Astrocyte (in vitro differentiated cells and primary cell): ENCODE data around the gene IL17C.

Source experiments
- CTCF ChIP-seq: IDR thresholded peaks from 2 replicates; pipeline ENCODE4 v1.5.1; 2011; ENCODE audit warnings: low read depth, mild to moderate bottlenecking, inconsistent platforms, low read length, moderate library complexity; ENCODE audit not compliant: insufficient read depth
- EZH2 ChIP-seq: IDR thresholded peaks from 2 replicates; pipeline ENCODE4 v1.6.1; 2012; ENCODE audit warnings: mild to moderate bottlenecking, low read length, inconsistent platforms; ENCODE audit not compliant: insufficient read depth

GRCh38 chr16:88636488-88637265, 1.7 kb upstream of the IL17C start:
- TF ChIP-seq CTCF (no peak), EZH2 (no peak)
